Jurkat, Clone E6-1 (cell line): ENCODE results near the gene SYT17.
A peak's percentile ranks its signal among the peaks of the same experiment; 100 is the strongest.

Experiments used
- DNase-seq: peaks from one replicate; pipeline ENCODE4 v3.0.0-alpha.2; 2011; ENCODE audit warnings: low read depth, low spot score
- H3K4me3 ChIP-seq: 2 replicates; pipeline ENCODE4 v1.5.1; 2011; ENCODE audit warnings: mild to moderate bottlenecking, low read length, control low read depth, moderate library complexity

Gene SYT17

GRCh38 chr16:19137201-19138128 is 30.6 kb upstream of the SYT17 start:
- H3K4me3 ChIP-seq = no peak overlapping the region
- DNase-seq = no peak

- H3K4me3 ChIP-seq = no peak overlapping the region
- no peak for DNase-seq
Observed at GRCh38 chr16:19138601-19139000, 29.4 kb upstream of the SYT17 start.

GRCh38 chr16:19139436-19140091 is 28.5 kb upstream of the SYT17 start:
- DNase-seq = no peak
- H3K4me3 ChIP-seq = no peak overlapping the region

GRCh38 chr16:19140396-19140795 is 27.6 kb upstream of the SYT17 start:
- no peak overlapping the region for H3K4me3 ChIP-seq
- DNase-seq = no peak

- DNase-seq = no peak
- H3K4me3 ChIP-seq = no peak overlapping the region
Observed at GRCh38 chr16:19142939-19143598, 25.0 kb upstream of the SYT17 start.

- DNase-seq = no peak
- H3K4me3 ChIP-seq = no peak overlapping the region
Observed at GRCh38 chr16:19143599-19143956, 24.5 kb upstream of the SYT17 start.

GRCh38 chr16:19145010-19145409 is 23.0 kb upstream of the SYT17 start:
- H3K4me3 ChIP-seq = no peak overlapping the region
- DNase-seq = no peak

GRCh38 chr16:19147126-19147525 is 20.9 kb upstream of the SYT17 start:
- no peak for DNase-seq
- no peak overlapping the region for H3K4me3 ChIP-seq

- DNase-seq = no peak
- no peak overlapping the region for H3K4me3 ChIP-seq
Observed at GRCh38 chr16:19147627-19148026, 20.4 kb upstream of the SYT17 start.

- no peak overlapping the region for H3K4me3 ChIP-seq
- DNase-seq = no peak
Observed at GRCh38 chr16:19148189-19148588, 19.9 kb upstream of the SYT17 start.

GRCh38 chr16:19151310-19151709 is 16.7 kb upstream of the SYT17 start:
- no peak overlapping the region for H3K4me3 ChIP-seq
- no peak for DNase-seq

- DNase-seq = no peak
Observed at GRCh38 chr16:19152042-19152441, 16.0 kb upstream of the SYT17 start.

GRCh38 chr16:19153876-19154275 is 14.2 kb upstream of the SYT17 start:
- H3K4me3 ChIP-seq = no peak overlapping the region
- peak; percentile 39 for DNase-seq

More at GRCh38 chr16:19152042-19152441, 16.0 kb upstream of the SYT17 start:
- H3K4me3 ChIP-seq = no peak overlapping the region

- H3K4me3 ChIP-seq = no peak overlapping the region
- DNase-seq = no peak
Observed at GRCh38 chr16:19162085-19162484, 6.0 kb upstream of the SYT17 start.

GRCh38 chr16:19163215-19163614 is 4.8 kb upstream of the SYT17 start:
- H3K4me3 ChIP-seq = no peak overlapping the region
- no peak for DNase-seq

- no peak overlapping the region for H3K4me3 ChIP-seq
- no peak for DNase-seq
Observed at GRCh38 chr16:19164285-19164684, 3.8 kb upstream of the SYT17 start.

GRCh38 chr16:19165101-19165500 is 2.9 kb upstream of the SYT17 start:
- DNase-seq = no peak
- no peak overlapping the region for H3K4me3 ChIP-seq

- no peak for DNase-seq
- H3K4me3 ChIP-seq = no peak overlapping the region
Observed at GRCh38 chr16:19166500-19166899, 1.5 kb upstream of the SYT17 start.

- no peak for DNase-seq
- H3K4me3 ChIP-seq = no peak overlapping the region
Observed at GRCh38 chr16:19168371-19169081, 486 bp downstream of the SYT17 start.
